K562 (cell line): ENCODE results near the gene SPATA17. TPM values are rescaled to one million over a fixed set of nuclear protein-coding genes. Genes with fewer than 3 reads are reported as not detected.

ENCODE experiments used
- NONO ChIP-seq, 2 experiments: fragments of 200-400 bp in 1 of 2; fragments of 450-650 bp in 1 of 2; formaldehyde crosslinking in 1 of 2; IDR thresholded peaks; 2 replicates each; pipeline ENCODE4 v1.6.1; 2017; ENCODE audit warnings: low read depth in 2 of 2, mild to moderate bottlenecking in 2 of 2, moderate library complexity in 2 of 2, low read length in 1 of 2
- SMAD1 ChIP-seq: fragments of 150-350 bp; IDR thresholded peaks from 2 replicates; pipeline ENCODE4 v1.6.1; 2014; ENCODE audit warnings: low read length, low read depth; ENCODE audit not compliant: partially characterized antibody
- SMARCB1 ChIP-seq: IDR thresholded peaks from 2 replicates; pipeline ENCODE4 v1.6.1; 2011; ENCODE audit warnings: improper control_type of control experiment, low read depth; ENCODE audit not compliant: insufficient read length
- TGIF2 ChIP-seq: sonication (generic); formaldehyde crosslinking; IDR thresholded peaks from 2 replicates; pipeline ENCODE4 v1.8.1; 2022; ENCODE audit warnings: mild to moderate bottlenecking, missing genetic modification reagents, moderate library complexity
- polyA plus RNA-seq, 8 experiments: library from polyadenylated mRNA; depleted of rRNA in 4 of 8; stranded (reverse) in 5 of 8; unstranded in 3 of 8; fragments of >200 nt; fragmentation: Nextera tagmentation in 2 of 8; fragmentation: Illumina TruSeq in 1 of 8; extraction: Ambion mirVana in 2 of 8; extraction: Trizol in 1 of 8; gene quantifications; 2 replicates each; pipeline versions ENCODE4 v1.2.1 to v1.2.3, GENCODE V29; 2011 to 2014; ENCODE audit warnings: inconsistent platforms in 1 of 8, missing spikeins in 1 of 8
- total RNA-seq, 7 experiments: library from RNA; depleted of rRNA in 6 of 7; stranded (reverse); fragments of >200 nt in 6 of 7; fragmentation: Illumina TruSeq in 2 of 7; extraction: Trizol in 2 of 7; gene quantifications; 2 replicates each; pipeline versions ENCODE4 v1.2.1 to v1.2.3, GENCODE V29; 2011 to 2021; ENCODE audit warnings: low replicate concordance in 1 of 7
- TF ChIP-seq, protein P1 (sequence below): fragments of 450-650 bp; IDR thresholded peaks from one replicate; pipeline ENCODE4 v1.6.1; 2018; ENCODE audit warnings: mild to moderate bottlenecking, moderate library complexity; ENCODE audit not compliant: partially characterized antibody
- TF ChIP-seq, protein P2 (sequence below): fragments of 450-650 bp; IDR thresholded peaks from 2 replicates; pipeline ENCODE4 v1.6.1; 2018; ENCODE audit not compliant: partially characterized antibody
- TF ChIP-seq, protein P3 (sequence below): sonication (generic); formaldehyde crosslinking; IDR thresholded peaks from 2 replicates; pipeline ENCODE4 v1.8.1; 2023; ENCODE audit warnings: mild to moderate bottlenecking, missing genetic modification reagents
- TF ChIP-seq, protein P4 (sequence below): fragments of 450-650 bp; formaldehyde crosslinking; IDR thresholded peaks from 2 replicates; pipeline ENCODE4 v1.4.0; 2020; ENCODE audit warnings: mild to moderate bottlenecking
- TF ChIP-seq, protein P5 (sequence below), 2 experiments: fragments of 450-650 bp in 1 of 2; IDR thresholded peaks; 2 replicates each; pipeline ENCODE4 v1.6.1; 2011 to 2017; ENCODE audit warnings: low read depth in 2 of 2, antibody characterized with exemption in 1 of 2, borderline replicate concordance in 1 of 2, low read length in 1 of 2, mild to moderate bottlenecking in 1 of 2, mixed read lengths in 1 of 2; ENCODE audit not compliant: control insufficient read depth in 1 of 2

The SPATA17 gene
- total and polyA plus RNA-seq, 9 of the 15 experiments (the other 6 are each of a cell fraction or from before 2014, with no cell fraction given) = 0.04 to 0.11 TPM; not detected in 7

DNA sequence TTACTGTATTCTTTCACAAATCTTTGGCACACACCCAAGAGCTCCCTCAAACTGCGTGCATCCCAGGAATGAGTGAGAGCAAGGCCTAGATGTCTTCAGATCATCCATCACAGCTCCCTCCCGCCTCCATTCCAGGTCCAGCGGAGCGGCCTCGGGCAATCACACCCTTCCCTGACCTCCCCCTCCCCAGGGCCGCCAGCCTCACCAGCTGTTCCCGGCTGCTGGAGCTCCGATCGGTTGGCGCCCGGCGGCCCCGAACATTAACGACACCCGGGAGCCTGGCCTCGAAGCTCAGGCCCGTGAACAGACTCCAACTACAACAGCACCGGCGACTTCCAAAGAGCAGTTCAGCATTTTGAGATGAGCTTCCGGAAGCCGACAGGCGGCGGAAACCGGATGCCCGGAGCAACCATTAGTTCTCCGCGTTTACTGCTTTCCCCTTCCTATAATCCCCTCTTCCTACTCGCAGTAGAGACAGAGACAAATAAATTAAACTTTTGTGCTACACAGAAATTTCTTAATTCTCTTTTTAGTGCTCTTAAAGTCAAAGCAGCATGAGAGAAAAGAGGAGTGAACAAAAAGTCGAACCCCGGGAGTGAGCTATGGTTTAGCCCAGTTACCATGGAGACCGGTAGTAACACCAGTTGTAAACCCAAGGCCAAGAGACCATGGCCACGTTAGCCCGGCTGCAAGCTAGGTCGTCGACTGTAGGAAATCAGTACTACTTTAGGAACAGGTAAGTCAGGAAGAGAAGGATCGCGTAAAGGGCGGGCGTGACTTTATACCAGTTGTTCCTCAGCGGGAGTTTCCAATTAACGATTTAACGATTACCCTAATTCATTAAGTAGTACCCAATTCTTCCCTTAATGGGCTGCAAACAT lies at the start of gene SPATA17, which contains the start of gene GPATCH2 (continued):
- peak; percentile 46; the same call in 1 of the 2 replicates for TF ChIP-seq TGIF2
- TF ChIP-seq, protein P1, sequence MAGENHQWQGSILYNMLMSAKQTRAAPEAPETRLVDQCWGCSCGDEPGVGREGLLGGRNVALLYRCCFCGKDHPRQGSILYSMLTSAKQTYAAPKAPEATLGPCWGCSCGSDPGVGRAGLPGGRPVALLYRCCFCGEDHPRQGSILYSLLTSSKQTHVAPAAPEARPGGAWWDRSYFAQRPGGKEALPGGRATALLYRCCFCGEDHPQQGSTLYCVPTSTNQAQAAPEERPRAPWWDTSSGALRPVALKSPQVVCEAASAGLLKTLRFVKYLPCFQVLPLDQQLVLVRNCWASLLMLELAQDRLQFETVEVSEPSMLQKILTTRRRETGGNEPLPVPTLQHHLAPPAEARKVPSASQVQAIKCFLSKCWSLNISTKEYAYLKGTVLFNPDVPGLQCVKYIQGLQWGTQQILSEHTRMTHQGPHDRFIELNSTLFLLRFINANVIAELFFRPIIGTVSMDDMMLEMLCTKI = no peak
- no peak for TF ChIP-seq SMAD1
- TF ChIP-seq SMARCB1 = no peak
- TF ChIP-seq, protein P2, sequence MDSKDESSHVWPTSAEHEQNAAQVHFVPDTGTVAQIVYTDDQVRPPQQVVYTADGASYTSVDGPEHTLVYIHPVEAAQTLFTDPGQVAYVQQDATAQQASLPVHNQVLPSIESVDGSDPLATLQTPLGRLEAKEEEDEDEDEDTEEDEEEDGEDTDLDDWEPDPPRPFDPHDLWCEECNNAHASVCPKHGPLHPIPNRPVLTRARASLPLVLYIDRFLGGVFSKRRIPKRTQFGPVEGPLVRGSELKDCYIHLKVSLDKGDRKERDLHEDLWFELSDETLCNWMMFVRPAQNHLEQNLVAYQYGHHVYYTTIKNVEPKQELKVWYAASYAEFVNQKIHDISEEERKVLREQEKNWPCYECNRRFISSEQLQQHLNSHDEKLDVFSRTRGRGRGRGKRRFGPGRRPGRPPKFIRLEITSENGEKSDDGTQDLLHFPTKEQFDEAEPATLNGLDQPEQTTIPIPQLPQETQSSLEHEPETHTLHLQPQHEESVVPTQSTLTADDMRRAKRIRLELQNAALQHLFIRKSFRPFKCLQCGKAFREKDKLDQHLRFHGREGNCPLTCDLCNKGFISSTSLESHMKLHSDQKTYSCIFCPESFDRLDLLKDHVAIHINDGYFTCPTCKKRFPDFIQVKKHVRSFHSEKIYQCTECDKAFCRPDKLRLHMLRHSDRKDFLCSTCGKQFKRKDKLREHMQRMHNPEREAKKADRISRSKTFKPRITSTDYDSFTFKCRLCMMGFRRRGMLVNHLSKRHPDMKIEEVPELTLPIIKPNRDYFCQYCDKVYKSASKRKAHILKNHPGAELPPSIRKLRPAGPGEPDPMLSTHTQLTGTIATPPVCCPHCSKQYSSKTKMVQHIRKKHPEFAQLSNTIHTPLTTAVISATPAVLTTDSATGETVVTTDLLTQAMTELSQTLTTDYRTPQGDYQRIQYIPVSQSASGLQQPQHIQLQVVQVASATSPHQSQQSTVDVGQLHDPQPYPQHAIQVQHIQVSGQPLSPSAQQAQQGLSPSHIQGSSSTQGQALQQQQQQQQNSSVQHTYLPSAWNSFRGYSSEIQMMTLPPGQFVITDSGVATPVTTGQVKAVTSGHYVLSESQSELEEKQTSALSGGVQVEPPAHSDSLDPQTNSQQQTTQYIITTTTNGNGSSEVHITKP = peak; percentile 99
- TF ChIP-seq, protein P3, sequence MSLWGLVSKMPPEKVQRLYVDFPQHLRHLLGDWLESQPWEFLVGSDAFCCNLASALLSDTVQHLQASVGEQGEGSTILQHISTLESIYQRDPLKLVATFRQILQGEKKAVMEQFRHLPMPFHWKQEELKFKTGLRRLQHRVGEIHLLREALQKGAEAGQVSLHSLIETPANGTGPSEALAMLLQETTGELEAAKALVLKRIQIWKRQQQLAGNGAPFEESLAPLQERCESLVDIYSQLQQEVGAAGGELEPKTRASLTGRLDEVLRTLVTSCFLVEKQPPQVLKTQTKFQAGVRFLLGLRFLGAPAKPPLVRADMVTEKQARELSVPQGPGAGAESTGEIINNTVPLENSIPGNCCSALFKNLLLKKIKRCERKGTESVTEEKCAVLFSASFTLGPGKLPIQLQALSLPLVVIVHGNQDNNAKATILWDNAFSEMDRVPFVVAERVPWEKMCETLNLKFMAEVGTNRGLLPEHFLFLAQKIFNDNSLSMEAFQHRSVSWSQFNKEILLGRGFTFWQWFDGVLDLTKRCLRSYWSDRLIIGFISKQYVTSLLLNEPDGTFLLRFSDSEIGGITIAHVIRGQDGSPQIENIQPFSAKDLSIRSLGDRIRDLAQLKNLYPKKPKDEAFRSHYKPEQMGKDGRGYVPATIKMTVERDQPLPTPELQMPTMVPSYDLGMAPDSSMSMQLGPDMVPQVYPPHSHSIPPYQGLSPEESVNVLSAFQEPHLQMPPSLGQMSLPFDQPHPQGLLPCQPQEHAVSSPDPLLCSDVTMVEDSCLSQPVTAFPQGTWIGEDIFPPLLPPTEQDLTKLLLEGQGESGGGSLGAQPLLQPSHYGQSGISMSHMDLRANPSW (CRISPR knock-in tag) = no peak
- TF ChIP-seq, protein P4, sequence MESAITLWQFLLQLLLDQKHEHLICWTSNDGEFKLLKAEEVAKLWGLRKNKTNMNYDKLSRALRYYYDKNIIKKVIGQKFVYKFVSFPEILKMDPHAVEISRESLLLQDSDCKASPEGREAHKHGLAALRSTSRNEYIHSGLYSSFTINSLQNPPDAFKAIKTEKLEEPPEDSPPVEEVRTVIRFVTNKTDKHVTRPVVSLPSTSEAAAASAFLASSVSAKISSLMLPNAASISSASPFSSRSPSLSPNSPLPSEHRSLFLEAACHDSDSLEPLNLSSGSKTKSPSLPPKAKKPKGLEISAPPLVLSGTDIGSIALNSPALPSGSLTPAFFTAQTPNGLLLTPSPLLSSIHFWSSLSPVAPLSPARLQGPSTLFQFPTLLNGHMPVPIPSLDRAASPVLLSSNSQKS = no peak
- TF ChIP-seq NONO (IDR thresholded peaks at IDR 0.05; ENCODE audit: low read depth in 2 of 2, low read length in 1 of 2) = peak in 1 of 2 experiments; percentile 73; a peak in 2 of 4 replicates
- TF ChIP-seq, protein P5, sequence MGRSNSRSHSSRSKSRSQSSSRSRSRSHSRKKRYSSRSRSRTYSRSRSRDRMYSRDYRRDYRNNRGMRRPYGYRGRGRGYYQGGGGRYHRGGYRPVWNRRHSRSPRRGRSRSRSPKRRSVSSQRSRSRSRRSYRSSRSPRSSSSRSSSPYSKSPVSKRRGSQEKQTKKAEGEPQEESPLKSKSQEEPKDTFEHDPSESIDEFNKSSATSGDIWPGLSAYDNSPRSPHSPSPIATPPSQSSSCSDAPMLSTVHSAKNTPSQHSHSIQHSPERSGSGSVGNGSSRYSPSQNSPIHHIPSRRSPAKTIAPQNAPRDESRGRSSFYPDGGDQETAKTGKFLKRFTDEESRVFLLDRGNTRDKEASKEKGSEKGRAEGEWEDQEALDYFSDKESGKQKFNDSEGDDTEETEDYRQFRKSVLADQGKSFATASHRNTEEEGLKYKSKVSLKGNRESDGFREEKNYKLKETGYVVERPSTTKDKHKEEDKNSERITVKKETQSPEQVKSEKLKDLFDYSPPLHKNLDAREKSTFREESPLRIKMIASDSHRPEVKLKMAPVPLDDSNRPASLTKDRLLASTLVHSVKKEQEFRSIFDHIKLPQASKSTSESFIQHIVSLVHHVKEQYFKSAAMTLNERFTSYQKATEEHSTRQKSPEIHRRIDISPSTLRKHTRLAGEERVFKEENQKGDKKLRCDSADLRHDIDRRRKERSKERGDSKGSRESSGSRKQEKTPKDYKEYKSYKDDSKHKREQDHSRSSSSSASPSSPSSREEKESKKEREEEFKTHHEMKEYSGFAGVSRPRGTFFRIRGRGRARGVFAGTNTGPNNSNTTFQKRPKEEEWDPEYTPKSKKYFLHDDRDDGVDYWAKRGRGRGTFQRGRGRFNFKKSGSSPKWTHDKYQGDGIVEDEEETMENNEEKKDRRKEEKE (IDR thresholded peaks at IDR 0.05; ENCODE audit: borderline replicate concordance in 1 of 2, control insufficient read depth in 1 of 2, low read depth in 2 of 2, low read length in 1 of 2) = 0 out of 4 replicates have a peak, but pooled peaks of 1 of the 2 experiments have one; percentile 63
